Dermis blood vessel endothelial cell (primary cell): ENCODE measurements around the gene CAV2. TPM values are rescaled to one million over a fixed set of nuclear protein-coding genes. Genes with fewer than 3 reads are reported as not detected.
A peak's percentile ranks its signal among the peaks of the same experiment; 100 is the strongest.

Experiments
- DNase-seq: peaks from one replicate; pipeline ENCODE4 v3.0.0; 2010
- total RNA-seq: library from RNA; depleted of rRNA; stranded (reverse); fragments of >200 nt; gene quantifications from 2 replicates; pipeline ENCODE4 v1.2.3, GENCODE V29; 2014

The CAV2 gene
- total RNA-seq, 1 donor from 2014 or later = 291 TPM

GRCh38 chr7:116496653-116497052 lies 2.9 kb upstream of the CAV2 start:
- DNase-seq = no peak

GRCh38 chr7:116497708-116498107 lies 1.8 kb upstream of the CAV2 start:
- no peak for DNase-seq

GRCh38 chr7:116500078-116500853 lies 728 bp downstream of the CAV2 start:
- peak; percentile 72 for DNase-seq

- DNase-seq = peak; percentile 85
These were observed 2.1 kb downstream of the CAV2 start for GRCh38 chr7:116501425-116502167.

GRCh38 chr7:116502201-116503096 lies 2.9 kb downstream of the CAV2 start:
- DNase-seq = peak; percentile 47

GRCh38 chr7:116503835-116504234 lies 4.3 kb downstream of the CAV2 start:
- DNase-seq = no peak

- DNase-seq = no peak
These were observed 5.7 kb downstream of the CAV2 start for GRCh38 chr7:116505278-116505677.

GRCh38 chr7:116505823-116506222 lies 6.3 kb downstream of the CAV2 start:
- peak; percentile 29 for DNase-seq

GRCh38 chr7:116509982-116510579 lies 10.5 kb downstream of the CAV2 start:
- DNase-seq = peak; percentile 55

GRCh38 chr7:116510795-116511194 lies 11.3 kb downstream of the CAV2 start:
- no peak for DNase-seq

- DNase-seq = peak; percentile 97
These were observed 12.3 kb downstream of the CAV2 start for GRCh38 chr7:116511552-116512519.

GRCh38 chr7:116512520-116513188 lies 13.1 kb downstream of the CAV2 start:
- DNase-seq = peak; percentile 69

GRCh38 chr7:116515584-116515983 lies 16.0 kb downstream of the CAV2 start:
- DNase-seq = no peak

GRCh38 chr7:116516324-116516723 lies 16.8 kb downstream of the CAV2 start:
- peak; percentile 42 for DNase-seq

- DNase-seq = no peak
These were observed 18.1 kb downstream of the CAV2 start for GRCh38 chr7:116517626-116518025.

- no peak for DNase-seq
These were observed 19.4 kb downstream of the CAV2 start for GRCh38 chr7:116518961-116519360.

GRCh38 chr7:116521046-116521664 lies 21.6 kb downstream of the CAV2 start:
- DNase-seq = peak; percentile 59

- DNase-seq = peak; percentile 97
These were observed 22.7 kb downstream of the CAV2 start for GRCh38 chr7:116522247-116522646.

- no peak for DNase-seq
These were observed 24.7 kb downstream of the CAV2 start for GRCh38 chr7:116524221-116524608.

GRCh38 chr7:116524609-116525297 lies 25.2 kb downstream of the CAV2 start, which contains the start of gene CAV1:
Gene CAV1, plus strand, starts transcription at chr7:116525036. Its CDS starts 27 bp downstream, at chr7:116525063.
- DNase-seq = peak; percentile 98
